AG04449 (cell line): ENCODE measurements around the gene RAP2B.

ENCODE experiments used
- CTCF ChIA-PET: fragments of 350-600 bp; formaldehyde crosslinking; extraction: SDS; loops from one replicate; lab custom pipeline; 2021; ENCODE audit warnings: antibody characterized with exemption; lab: Yijun Ruan, JAX
- POLR2A ChIA-PET: fragments of 400-600, 350-600 bp; formaldehyde crosslinking; extraction: SDS; loops from one replicate; lab custom pipeline; 2020; ENCODE audit warnings: antibody characterized with exemption, inconsistent platforms; lab: Yijun Ruan, JAX
- DNase-seq: peaks from one replicate; pipeline ENCODE4 v3.0.0-alpha.2; 2010; ENCODE audit warnings: low read depth, low spot score
- H3K4me3 ChIP-seq: 2 replicates; pipeline ENCODE4 v1.5.1; 2011; ENCODE audit warnings: low read depth, mild to moderate bottlenecking, control low read depth, low read length
- CTCF ChIP-seq: IDR thresholded peaks from one replicate; pipeline ENCODE4 v1.5.1; 2011; ENCODE audit warnings: mild to moderate bottlenecking, moderate library complexity, low read length, control low read depth, inconsistent platforms; ENCODE audit not compliant: insufficient read depth; ENCODE audit errors: missing control alignments

Gene RAP2B

GRCh38 chr3:153166796-153167195 is 4.8 kb downstream of the RAP2B start:
- TF ChIP-seq CTCF = no peak
- no peak for DNase-seq
- no peak overlapping the region for H3K4me3 ChIP-seq
- POLR2A ChIA-PET = no interaction called here
- CTCF ChIA-PET = interaction anchor here (0.9 to 10.4 kb wide), 6 partner anchors 13 to 456 kb away, joined by 3 to 91 read pairs (median 3); no protein-coding TSS in a partner anchor

DNA sequence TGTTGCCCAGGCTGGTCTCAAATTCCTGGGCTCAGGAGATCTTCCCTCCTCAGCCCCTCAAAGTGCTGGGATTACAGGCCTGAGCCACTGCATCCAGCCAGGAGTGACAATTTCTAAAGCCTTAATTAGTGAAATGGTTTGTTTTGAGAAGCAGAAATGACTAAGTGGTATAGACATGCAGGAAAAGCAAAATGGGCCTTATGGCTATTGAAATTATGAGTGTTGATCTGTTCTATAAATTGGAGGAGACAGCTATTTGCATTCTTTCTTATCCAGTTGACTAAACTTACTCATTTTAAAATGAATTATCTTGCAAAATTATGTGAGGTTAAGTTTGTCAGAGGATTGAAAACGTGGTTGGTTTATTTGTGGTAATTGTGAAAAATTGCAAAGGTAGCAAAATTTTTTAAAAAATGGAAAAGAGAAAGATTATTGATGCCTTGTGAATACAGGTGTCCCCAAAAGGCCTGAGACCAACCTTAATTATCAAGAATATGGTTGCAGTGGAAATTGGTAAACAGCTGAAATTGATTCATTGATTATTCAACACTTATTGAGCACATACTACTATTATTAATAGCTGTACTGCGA is 7.9 kb downstream of the RAP2B start:
- H3K4me3 ChIP-seq = no peak overlapping the region
- POLR2A ChIA-PET = no interaction called here
- TF ChIP-seq CTCF = no peak
- DNase-seq = no peak
- CTCF ChIA-PET = no interaction called here

- POLR2A ChIA-PET = no interaction called here
- no peak overlapping the region for H3K4me3 ChIP-seq
- no peak for TF ChIP-seq CTCF
- no peak for DNase-seq
- CTCF ChIA-PET = interaction anchor here (0.9 to 1.7 kb wide), 2 partner anchors 11 to 597 kb away, joined by 3 read pairs; no protein-coding TSS in a partner anchor
These were observed 9.2 kb downstream of the RAP2B start for GRCh38 chr3:153171256-153171655.

GRCh38 chr3:153171918-153172317 is 9.9 kb downstream of the RAP2B start:
- DNase-seq = no peak
- TF ChIP-seq CTCF = no peak
- H3K4me3 ChIP-seq = no peak overlapping the region
- ChIA-PET POLR2A (no interaction called here), CTCF (interaction anchor here (0.9 to 1.7 kb wide), 4 partner anchors 12 to 597 kb away, joined by 3 to 4 read pairs (median 3); no protein-coding TSS in a partner anchor)

- no peak for TF ChIP-seq CTCF
- DNase-seq = no peak
- ChIA-PET CTCF (interaction anchor here (1.2 to 1.4 kb wide), 2 partner anchors 17 to 111 kb away, joined by 3 to 4 read pairs; no protein-coding TSS in a partner anchor), POLR2A (interaction anchor here (0.6 to 1.0 kb wide), 2 partner anchors 12 kb away, joined by 3 to 4 read pairs; no protein-coding TSS in a partner anchor)
- no peak overlapping the region for H3K4me3 ChIP-seq
These were observed 11.1 kb downstream of the RAP2B start for GRCh38 chr3:153172796-153173757.
